ENCODE data around the gene OR2T11.
"Not testable (repeated sequence)": the region's sequence is repeated elsewhere in the genome, so short reads cannot be mapped to it uniquely, and the experiment has no call there.

OR2T11 gene, protein sequence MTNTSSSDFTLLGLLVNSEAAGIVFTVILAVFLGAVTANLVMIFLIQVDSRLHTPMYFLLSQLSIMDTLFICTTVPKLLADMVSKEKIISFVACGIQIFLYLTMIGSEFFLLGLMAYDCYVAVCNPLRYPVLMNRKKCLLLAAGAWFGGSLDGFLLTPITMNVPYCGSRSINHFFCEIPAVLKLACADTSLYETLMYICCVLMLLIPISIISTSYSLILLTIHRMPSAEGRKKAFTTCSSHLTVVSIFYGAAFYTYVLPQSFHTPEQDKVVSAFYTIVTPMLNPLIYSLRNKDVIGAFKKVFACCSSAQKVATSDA

GRCh38 chr1:248634991-248635390, at the start of gene OR2T11:
Gene OR2T11 (minus strand): TSS chr1:248635091. CDS start chr1:248627128, 7,963 bp downstream.
- not testable (repeated sequence) for DNase-seq (ENCODE audit: low spot score)

DNA sequence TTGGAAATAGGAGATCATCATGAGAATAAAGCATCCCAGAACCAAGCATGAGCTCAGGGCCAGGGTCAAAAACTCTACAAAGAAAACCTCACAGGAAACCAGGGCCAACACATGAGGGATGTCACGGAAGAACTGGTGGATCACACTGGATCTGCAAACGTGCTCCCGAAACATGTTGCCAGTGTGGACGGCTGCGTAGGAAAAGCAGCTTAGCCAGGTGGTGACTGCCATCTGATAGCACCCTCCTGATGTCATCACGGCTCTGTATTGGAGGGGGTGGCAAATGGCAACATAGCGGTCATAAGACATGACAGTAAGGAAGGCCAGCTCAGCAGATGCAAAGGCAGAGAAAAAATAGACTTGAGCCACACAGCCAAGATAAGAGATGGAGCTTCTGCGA, 46.8 kb upstream of the OR2T11 start:
- no peak for DNase-seq (ENCODE audit: low spot score)

- DNase-seq (ENCODE audit: low spot score), result peak; percentile 5
These were observed 35.1 kb upstream of the OR2T11 start for GRCh38 chr1:248670003-248670402.

GRCh38 chr1:248663453-248664328, 28.8 kb upstream of the OR2T11 start:
- DNase-seq (ENCODE audit: low spot score), result not testable (repeated sequence)

- DNase-seq (ENCODE audit: low spot score), result not testable (repeated sequence)
These were observed 21.9 kb upstream of the OR2T11 start for GRCh38 chr1:248656797-248657196.

DNA sequence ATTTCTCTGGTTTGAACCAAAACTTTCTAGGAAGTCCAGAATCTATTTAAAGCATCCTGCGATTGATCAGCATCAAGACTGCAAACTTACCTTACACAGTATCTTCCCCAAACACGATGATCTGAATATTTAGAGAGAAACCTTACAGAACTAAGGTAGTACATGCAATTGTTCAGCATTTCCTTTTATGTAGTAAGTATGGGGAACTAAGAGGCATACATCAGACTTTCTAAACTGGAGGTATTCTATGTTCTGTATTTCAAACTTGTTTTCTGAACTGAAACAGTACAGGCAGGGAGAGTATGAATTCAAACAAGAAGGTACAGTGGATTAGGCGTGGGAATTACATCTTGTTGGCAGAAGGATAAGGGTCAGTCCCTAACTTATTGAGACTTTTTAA, 20.5 kb upstream of the OR2T11 start, which contains the start of gene OR2T27:
Gene OR2T27, minus strand, starts transcription at position 175 of the 400 bp plus-strand sequence. CDS start 4,644 bp downstream, outside the sequence.
- not testable (repeated sequence) for DNase-seq (ENCODE audit: low spot score)

DNA sequence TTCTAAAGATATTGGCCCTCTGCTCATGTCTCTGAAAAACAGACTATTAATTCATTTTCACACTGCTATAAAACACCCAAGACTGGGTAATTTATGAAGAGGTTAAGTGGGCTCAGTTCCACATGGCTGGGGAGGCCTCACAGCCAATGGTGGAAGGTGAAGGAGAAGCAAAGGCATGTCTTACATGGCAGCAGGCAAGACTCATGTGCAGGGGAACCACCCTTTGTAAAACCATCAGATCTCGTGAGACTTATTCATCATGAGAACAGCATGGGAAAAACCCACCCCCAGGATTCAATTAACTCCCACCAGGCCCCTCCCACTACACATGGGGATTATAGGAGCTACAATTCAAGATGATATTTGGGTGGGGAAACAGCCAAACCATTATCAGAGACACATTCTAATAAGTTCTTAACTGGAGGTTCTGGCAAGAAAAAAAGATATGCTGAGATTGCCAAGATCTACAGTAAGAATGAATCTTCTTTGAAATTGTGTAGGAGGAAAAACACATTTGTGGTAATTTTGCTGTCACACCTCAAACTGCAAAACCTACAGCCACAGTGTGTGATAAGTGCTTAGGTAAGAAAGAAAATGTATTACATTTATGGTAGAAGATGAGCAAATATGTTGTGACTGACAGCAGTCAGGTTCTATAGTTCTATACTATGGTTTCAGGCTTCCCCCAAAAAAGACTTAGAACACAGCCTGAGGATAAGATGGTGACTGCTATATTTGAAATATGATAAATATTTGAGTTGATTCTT, 14.1 kb upstream of the OR2T11 start:
- DNase-seq (ENCODE audit: low spot score), result not testable (repeated sequence)

GRCh38 chr1:248645178-248645577, 10.3 kb upstream of the OR2T11 start, which contains the start of gene OR2T35:
Gene OR2T35 (minus strand): TSS chr1:248645278. CDS start chr1:248639258, 6,020 bp downstream.
- DNase-seq (ENCODE audit: low spot score), result not testable (repeated sequence)

DNA sequence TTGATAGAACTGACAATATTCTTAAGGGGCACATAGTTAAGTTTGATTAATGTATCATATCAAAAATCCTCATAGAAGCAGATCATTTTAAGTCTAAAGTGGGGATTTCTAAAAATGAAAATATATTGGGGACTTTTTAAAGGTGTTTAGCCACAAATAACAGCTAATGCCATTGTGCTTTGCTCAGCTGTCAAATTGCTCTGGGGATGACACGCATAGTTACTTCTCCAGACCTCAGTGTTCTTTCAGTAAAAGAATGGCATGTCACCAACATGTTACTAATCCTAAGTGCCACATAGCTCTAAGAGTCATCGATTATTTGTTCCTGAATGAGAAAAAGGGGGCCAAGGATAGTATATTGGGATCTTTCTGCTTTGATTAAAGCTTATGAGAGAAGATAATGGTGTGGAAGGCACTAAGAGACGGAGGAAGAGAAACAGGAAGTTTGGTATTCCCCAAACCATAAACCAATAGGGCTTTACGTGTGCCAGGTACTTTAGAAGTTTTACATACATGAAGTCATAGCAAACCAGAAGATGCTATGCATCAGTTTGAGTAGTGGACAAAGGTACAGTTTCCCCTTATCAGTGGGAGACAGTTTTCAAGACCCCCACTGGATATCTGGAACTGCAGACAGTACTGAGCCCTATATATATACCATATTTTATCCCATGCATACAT, 8.2 kb upstream of the OR2T11 start:
- not testable (repeated sequence) for DNase-seq (ENCODE audit: low spot score)

DNA sequence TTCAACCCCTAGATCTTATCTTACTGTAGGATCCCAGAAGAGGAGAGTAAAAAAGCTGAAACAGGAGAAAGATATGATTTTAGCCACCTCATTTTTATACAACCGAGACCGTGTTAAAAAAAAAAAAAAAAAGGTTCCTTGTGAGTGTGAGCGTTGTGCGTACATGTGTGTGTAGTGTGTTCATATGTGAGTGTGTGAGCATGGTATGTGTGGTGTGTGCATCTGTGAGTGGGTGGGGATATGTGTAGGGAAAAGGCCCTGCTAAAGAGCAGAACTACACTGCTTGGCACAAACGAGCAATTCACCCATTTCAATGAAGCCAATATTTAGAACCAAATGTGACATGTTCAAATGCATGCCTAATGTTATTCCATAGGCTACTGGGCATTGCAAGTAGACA, 6.7 kb upstream of the OR2T11 start:
- DNase-seq (ENCODE audit: low spot score), result not testable (repeated sequence)

- DNase-seq (ENCODE audit: low spot score), result not testable (repeated sequence)
These were observed 6.0 kb upstream of the OR2T11 start for GRCh38 chr1:248640906-248641305.

DNA sequence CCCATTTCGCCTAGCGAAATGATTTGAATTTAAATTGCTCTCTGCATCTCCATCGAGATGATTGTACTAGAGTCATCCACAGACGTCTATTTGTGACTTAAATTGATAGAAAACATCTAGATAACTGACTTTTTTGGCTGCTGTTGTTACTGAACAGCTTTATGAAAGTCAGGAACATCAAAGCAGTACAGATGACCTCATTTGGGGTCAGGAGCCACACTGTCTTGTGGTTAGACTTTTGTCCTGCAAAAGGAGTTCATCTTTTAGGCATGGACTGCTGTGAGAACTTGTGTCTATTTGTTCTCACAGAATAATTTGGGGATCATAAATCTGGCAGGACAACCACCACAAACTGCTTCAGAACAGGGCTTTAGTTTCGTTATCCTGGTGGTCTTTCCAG, 4.8 kb upstream of the OR2T11 start:
- not testable (repeated sequence) for DNase-seq (ENCODE audit: low spot score)

GRCh38 chr1:248636612-248637011, 1.7 kb upstream of the OR2T11 start:
- DNase-seq (ENCODE audit: low spot score), result not testable (repeated sequence)

- DNase-seq (ENCODE audit: low spot score), result peak; percentile 26
These were observed 3.4 kb downstream of the OR2T11 start for GRCh38 chr1:248631354-248632008.

DNA sequence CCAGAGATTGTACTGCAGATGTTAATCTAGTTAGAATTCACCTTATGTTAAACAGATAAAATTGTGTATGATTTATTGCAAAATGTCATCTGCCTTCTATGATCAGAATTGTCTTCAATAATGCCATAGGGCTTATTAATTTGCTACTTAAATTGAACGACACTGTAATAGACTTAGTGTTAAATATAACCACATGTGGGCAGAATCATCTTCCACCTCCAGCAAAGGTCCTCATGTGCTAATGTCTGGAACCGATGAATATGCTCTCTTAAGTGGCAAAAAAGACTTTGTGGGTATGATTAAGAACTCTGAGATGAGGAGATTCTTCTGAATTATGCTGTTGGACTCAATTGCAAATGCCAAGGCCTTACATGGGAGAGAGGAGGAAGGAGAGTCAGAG, 4.3 kb downstream of the OR2T11 start:
- no peak for DNase-seq (ENCODE audit: low spot score)

GRCh38 chr1:248627971-248628844, 6.7 kb downstream of the OR2T11 start:
- DNase-seq (ENCODE audit: low spot score), result no peak

DNA sequence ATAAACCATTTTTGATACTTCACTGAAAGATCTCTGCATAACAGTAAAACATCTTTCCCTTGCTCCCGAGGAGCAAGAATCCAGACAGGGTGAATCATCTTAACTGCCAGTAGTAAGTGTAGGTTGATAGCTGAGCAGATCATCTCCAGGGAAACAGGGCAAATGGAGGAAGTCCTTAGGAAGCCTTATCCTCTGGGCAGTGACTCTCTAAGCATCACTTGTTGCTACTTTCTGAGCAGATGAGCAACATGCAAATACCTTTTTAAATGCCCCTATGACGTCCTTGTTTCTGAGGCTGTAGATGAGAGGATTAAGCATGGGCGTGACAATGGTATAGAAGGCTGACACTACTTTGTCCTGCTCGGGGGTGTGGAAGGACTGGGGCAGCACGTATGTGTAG, 8.9 kb downstream of the OR2T11 start:
- DNase-seq (ENCODE audit: low spot score), result no peak

GRCh38 chr1:248625166-248625565, 9.7 kb downstream of the OR2T11 start:
- no peak for DNase-seq (ENCODE audit: low spot score)

DNA sequence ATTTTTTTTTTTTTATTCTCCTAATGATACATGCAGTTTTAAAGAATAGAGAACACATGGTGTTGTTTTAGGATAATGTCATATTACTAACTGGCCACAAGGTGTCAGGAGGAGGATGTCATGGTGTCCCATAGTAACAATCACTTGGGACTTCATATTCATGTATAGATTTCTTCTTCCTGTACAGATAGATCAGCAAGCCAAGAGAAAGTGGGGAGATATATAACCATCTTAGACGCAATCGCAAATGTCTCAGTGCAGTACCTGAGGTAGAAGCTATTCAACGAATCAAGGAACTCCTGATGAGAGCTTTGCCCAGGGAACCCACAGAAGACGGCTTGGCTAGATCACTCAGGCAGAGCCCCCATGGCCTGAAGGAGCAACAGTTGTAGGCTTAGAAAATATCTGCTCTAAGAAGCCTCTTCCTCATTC, 12.3 kb downstream of the OR2T11 start:
- DNase-seq (ENCODE audit: low spot score), result peak; percentile 60

DNA sequence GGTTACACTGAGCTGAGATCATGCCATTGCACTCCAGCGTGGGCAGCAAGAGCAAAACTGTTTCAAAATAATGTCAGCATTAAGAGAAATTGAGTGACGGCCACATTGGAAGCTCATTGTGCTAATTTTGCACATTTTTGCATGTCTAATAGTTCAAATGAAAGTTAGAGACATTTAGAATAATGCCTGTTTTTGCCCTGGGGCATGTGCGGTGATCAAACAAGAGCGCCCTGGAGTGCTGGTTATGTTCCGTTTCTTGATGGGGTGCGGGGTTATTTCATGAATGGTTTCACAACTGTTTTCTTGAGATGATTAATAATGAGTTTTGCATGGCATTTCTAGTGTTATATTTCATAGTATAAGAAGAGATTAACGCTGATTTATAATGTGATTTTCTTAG, 13.1 kb downstream of the OR2T11 start:
- no peak for DNase-seq (ENCODE audit: low spot score)
